DMS53 treated with DMSO at 0.1 percent for 48 hours (cell line): ENCODE measurements around the gene VIPR2.
A peak's percentile ranks its signal among the peaks of the same experiment; 100 is the strongest.
"Not testable (repeated sequence)": the region's sequence is repeated elsewhere in the genome, so short reads cannot be mapped to it uniquely, and the experiment has no call there.

Experiments used
- DNase-seq: peaks from one replicate; lab custom pipeline; 2025; ENCODE audit not compliant: unreplicated experiment; lab: John Stamatoyannopoulos, UW

The VIPR2 gene

DNA sequence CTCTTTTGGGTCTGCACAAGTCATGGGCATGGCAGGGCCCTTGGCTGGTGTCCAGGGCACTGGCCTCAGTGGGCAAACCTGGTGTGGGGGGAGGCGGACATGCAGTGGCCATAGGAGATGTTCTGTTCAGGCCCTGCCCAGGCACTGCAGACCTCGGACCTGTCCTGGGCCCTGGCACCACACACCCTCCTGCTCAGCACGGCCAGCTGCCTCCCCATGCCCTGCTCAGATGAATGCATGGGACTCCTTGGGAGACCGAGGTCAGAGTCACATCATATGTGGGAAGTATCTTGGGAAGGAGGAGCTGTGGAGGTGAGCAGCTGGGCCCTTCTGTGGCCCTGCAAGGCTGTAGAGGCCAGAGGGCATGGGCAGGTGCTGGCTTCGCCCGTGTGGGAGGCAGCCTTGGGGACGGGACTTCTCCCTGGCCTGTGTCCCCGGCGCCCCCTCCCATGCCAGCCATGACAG is 130.8 kb downstream of the VIPR2 start:
- no peak for DNase-seq

DNA sequence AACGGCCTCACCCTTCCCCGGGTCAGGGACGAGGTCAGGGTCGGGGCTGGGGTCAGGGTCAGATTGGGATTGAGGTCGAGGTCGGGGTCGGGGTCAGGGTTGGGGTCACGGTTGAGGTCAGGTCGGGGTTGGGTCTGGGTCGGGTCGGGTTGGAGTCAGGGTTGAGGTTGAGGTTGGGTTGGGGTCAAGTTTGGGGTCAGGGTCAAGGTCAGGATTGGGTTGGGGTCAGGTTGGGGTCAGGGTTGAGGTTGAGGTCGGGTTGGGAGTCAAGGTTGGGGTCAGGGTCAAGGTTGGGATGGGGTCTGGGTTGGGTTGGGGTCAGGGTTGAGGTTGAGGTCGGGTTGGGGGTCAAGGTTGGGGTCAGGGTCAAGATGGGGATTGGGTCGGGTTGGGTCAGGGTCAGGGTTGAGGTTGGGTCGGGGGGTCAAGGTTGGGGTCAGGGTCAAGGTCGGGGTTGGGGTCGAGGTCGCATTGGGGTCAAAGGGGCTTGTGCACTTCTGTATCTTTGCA is 131.4 kb downstream of the VIPR2 start:
- no peak for DNase-seq

GRCh38 chr7:159012353-159013069 is 132.2 kb downstream of the VIPR2 start:
- peak; percentile 88 for DNase-seq

DNA sequence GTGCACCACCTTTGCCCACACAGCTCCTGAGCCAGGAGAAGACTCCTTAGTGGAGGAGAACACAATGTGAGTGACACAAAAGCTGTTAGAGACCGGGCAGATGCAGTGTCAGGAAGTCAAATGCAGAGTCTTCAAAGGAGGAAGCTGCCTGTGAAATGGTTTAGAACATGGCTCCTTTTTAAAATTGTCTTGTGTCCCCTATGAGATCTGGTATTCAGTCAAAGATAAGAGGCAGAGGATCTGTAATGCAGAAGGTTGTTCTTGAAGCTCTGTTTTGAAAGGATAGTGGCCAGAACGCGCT is 133.0 kb downstream of the VIPR2 start:
- no peak for DNase-seq

DNA sequence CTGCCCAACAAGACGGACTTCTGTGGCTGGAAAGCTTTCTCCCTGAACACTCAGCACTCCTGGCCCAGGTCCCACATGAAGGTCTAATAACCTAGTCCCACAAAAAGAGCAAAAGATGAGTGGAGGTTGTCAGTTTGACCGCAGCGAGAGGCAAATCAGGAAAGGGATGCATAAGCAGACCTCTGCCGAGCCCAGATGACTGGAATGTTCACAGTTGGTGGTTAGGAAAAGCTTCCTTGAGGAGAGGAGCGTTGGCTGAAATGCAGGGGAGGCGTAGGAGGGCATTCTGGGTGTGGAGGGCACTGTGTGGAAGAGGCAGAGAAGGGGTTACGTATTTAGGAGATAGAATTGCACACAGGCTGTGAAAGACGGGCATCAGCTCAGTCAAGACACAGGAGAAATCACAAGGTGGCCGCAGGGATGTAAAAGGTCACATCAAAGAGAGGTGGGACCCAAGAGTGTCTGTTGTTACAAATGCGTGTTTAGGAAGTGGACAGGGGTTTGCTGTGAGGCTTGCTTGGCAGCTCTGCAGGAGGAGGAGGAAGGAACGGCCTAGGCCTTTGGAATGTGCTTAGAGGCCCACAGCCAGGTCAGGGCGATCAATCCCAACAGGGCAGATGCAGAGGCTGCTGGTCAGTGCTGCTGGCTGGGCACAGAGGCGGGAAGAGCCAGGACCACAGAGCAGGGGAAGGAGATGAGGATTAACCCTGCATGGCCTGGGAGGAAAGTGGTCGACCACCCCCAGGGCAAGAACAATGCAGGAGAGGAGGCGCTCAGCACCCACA is 133.5 kb downstream of the VIPR2 start:
- no peak for DNase-seq

DNA sequence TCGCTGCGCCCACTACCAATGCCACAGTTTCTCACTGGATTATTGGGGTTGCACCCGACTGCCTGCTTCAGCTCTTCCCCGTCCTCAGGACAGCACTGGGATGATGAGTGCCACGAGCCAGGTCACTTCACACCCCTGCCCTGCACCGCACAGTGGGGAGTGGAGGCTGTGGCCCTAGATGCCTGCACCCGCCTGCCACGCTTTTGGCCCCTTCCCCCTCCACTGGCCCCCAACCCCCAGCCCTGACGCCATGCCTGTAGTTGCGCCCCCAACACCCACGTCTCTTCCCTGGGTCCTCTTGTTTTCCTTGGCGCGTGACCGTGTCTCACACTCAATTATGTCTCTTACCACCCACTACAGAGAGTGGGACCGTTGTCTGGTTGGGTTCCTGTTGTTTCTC is 134.3 kb downstream of the VIPR2 start:
- DNase-seq = no peak

GRCh38 chr7:159009951-159010350 is 134.7 kb downstream of the VIPR2 start:
- DNase-seq = no peak

DNA sequence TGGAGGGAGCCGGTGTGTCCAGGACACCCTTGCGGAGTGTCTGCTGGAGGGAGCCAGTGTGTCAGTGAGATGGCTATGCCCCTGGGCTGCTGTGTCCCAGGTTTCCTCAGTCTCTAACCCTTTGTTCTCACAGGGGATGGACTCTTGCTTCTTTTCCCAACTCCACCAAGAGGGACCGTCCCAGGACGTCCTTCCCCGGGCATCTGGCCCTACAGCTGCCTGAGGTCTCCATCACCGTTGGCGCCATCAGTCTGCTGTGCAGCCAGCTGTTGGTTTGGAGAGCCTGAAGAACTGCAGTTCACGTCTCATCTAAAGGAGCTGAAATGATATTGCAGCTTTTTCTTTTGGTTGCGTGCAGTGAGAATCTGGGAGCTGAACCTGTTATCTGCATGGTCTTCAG is 136.2 kb downstream of the VIPR2 start:
- no peak for DNase-seq

DNA sequence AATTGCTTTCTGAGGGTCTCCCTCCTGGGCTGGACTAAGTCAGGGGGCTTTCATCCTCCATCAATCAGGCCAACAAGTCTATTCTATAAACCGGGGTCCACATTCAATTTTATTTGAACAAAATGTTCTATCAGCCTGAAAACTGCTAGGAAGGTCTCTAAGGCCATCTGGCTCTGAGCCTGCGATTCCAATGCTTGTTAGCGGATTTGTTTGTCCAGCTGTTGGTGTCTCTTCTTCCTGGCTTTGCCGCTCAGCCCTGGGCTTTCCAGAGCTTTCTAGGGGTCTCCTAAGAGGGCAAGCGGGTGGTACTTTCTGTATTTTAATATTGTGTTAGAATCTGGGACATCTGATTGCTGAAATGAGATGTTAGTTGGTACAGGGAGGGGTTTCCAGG is 136.7 kb downstream of the VIPR2 start:
- DNase-seq = peak; percentile 15

- DNase-seq = no peak
Measured at GRCh38 chr7:159007364-159007995, 137.2 kb downstream of the VIPR2 start.

- DNase-seq = no peak
Measured at GRCh38 chr7:159006610-159007130, 138.0 kb downstream of the VIPR2 start.

GRCh38 chr7:159006022-159006609 is 138.6 kb downstream of the VIPR2 start:
- DNase-seq = not testable (repeated sequence)

GRCh38 chr7:159005618-159006017 is 139.0 kb downstream of the VIPR2 start:
- no peak for DNase-seq

GRCh38 chr7:159004411-159004810 is 140.3 kb downstream of the VIPR2 start:
- no peak for DNase-seq

DNA sequence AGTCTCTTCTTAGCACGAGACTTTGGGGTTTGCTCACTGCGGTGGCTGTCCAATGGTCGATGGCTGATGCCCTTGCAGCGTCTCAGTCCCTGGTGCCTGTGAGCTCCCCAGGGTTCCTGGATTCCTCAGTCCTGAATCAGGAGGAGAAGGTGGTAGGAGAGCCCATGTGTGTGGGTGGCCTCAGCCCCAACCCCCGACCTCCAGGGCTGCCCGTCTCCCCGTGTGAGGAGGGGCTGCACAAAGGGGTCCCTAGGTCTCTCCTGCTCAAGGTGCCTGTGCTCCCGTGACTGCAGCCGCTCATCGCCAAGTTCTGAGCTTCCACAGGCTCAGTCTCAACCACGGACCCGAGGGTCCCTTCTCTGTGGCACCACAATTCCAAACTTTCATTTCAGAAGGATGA is 142.9 kb downstream of the VIPR2 start:
- DNase-seq = no peak

GRCh38 chr7:159000859-159001435 is 143.7 kb downstream of the VIPR2 start:
- DNase-seq = no peak

GRCh38 chr7:159000070-159000469 is 144.6 kb downstream of the VIPR2 start:
- DNase-seq = no peak

- no peak for DNase-seq
Measured at GRCh38 chr7:158999496-158999895, 145.2 kb downstream of the VIPR2 start.

DNA sequence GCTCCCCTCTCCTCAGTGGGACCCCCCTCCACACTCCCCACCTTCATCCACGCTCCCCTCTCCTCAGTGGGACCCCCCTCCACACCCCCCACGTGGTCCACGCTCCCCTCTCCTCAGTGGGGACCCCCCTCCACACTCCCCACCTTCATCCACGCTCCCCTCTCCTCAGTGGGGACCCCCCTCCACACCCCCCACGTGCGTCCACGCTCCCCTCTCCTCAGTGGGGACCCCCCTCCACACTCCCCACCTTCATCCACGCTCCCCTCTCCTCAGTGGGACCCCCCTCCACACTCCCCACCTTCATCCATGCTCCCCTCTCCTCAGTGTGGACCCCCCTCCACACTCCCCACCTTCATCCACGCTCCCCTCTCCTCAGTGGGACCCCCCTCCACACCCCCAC is 146.4 kb downstream of the VIPR2 start:
- not testable (repeated sequence) for DNase-seq

DNA sequence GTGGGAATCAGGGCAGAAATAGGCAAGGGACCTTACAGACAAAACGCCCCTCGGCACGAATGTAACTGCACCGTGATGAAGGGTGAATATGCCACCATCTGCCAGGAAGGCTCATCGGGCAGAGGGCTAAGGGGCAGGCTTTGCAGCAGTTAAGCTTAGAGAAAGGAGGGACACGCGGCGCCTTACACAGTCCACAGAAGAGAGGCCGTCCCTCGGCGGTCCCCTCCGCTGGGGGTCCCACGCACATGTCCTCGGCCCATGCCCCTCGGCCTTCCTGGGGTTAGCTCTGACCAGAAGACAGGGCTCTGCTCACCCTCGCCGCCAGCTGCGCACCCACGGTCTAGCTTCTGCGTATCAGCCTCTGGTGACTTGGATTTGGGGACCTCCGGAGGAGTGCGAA is 147.2 kb downstream of the VIPR2 start:
- no peak for DNase-seq

DNA sequence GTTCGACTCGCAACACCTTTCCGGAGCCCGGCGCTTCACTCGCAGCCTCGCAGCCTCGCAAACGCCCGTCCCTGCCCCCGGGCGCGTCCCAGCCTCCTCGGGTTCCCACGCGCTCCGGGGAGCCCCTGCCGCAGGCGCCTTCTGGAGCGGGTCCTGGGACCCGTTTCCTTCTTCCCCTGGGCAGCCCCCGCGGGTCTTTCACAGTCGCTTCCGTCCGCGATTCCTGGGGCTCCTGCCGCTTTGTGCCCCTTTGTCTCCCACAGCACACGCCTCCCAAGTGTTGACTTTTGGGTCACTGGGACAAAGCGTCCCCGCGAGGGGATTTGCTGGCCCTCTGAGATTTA is 147.6 kb downstream of the VIPR2 start:
- no peak for DNase-seq
